WTC11 (cell line): ENCODE measurements around the gene UBXN10. TPM values are rescaled to one million over a fixed set of nuclear protein-coding genes. Genes with fewer than 3 reads are reported as not detected.

ENCODE experiments used
- ATAC-seq: fragments of 200-7000 bp; cut with Tn5 transposase; 2 replicates; pipeline ENCODE4 v1.10.0; 2021; ENCODE audit warnings: mild to moderate bottlenecking, moderate library complexity
- CTCF ChIA-PET: fragments of 300-600 bp; sonication (Branson Sonifier 250); formaldehyde crosslinking; loops from one replicate; lab custom pipeline; 2021; ENCODE audit warnings: antibody characterized with exemption; lab: Charles Lee
- POLR2A ChIA-PET: fragments of 350-600 bp; sonication (Branson Sonifier 250); formaldehyde crosslinking; loops from one replicate; lab custom pipeline; 2021; ENCODE audit warnings: antibody characterized with exemption; lab: Charles Lee
- DNase-seq: peaks from one replicate; pipeline ENCODE4 v3.0.0; 2021; ENCODE audit warnings: low spot score
- H3K27ac Mint-ChIP-seq: 2 replicates; pipeline ENCODE4 v1.8.0; 2021; ENCODE audit warnings: mixed read lengths
- H3K27me3 Mint-ChIP-seq: 2 replicates; pipeline ENCODE4 v1.8.0; 2021; ENCODE audit warnings: low read depth, mild to moderate bottlenecking, moderate library complexity, mixed read lengths
- H3K36me3 Mint-ChIP-seq: 2 replicates; pipeline ENCODE4 v1.8.0; 2021; ENCODE audit warnings: mixed read lengths
- H3K4me1 Mint-ChIP-seq: 2 replicates; pipeline ENCODE4 v1.8.0; 2022; ENCODE audit warnings: mixed read lengths
- H3K4me3 Mint-ChIP-seq: 2 replicates; pipeline ENCODE4 v1.8.0; 2021; ENCODE audit warnings: mild to moderate bottlenecking, moderate library complexity, mixed read lengths
- H3K9me3 Mint-ChIP-seq: 2 replicates; pipeline ENCODE4 v1.8.0; 2021; ENCODE audit warnings: mixed read lengths
- AR ChIP-seq: fragments of 250-450 bp; sonication (Bioruptor Pico); IDR thresholded peaks from 2 replicates; pipeline ENCODE4 v1.9.0; 2021; ENCODE audit warnings: mild to moderate bottlenecking
- ATF2 ChIP-seq: sonication (generic); formaldehyde crosslinking; IDR thresholded peaks from 2 replicates; pipeline ENCODE4 v1.8.1; 2022; ENCODE audit warnings: low read depth, missing genetic modification reagents, borderline replicate concordance
- ATF3 ChIP-seq: sonication (generic); formaldehyde crosslinking; conservative IDR thresholded peaks from 2 replicates; pipeline ENCODE4 v1.8.1; 2022; ENCODE audit warnings: mild to moderate bottlenecking, missing genetic modification reagents
- CREM ChIP-seq: sonication (generic); formaldehyde crosslinking; IDR thresholded peaks from 2 replicates; pipeline ENCODE4 v1.8.1; 2022; ENCODE audit warnings: mild to moderate bottlenecking, missing genetic modification reagents, moderate library complexity
- E2F5 ChIP-seq: sonication (generic); formaldehyde crosslinking; IDR thresholded peaks from 2 replicates; pipeline ENCODE4 v1.8.1; 2022; ENCODE audit warnings: mild to moderate bottlenecking, moderate library complexity, missing genetic modification reagents
- ELF4 ChIP-seq: sonication (generic); formaldehyde crosslinking; IDR thresholded peaks from 2 replicates; pipeline ENCODE4 v1.8.1; 2022; ENCODE audit warnings: low read depth, mild to moderate bottlenecking, moderate library complexity, missing genetic modification reagents
- EMX1 ChIP-seq: fragments of 250-450 bp; sonication (Bioruptor Pico); IDR thresholded peaks from 2 replicates; pipeline ENCODE4 v1.8.0; 2021; ENCODE audit warnings: mild to moderate bottlenecking
- ESRRA ChIP-seq: sonication (generic); formaldehyde crosslinking; IDR thresholded peaks from 2 replicates; pipeline ENCODE4 v1.8.1; 2022; ENCODE audit warnings: mild to moderate bottlenecking, missing genetic modification reagents, borderline replicate concordance
- ETV6 ChIP-seq: sonication (generic); formaldehyde crosslinking; IDR thresholded peaks from 2 replicates; pipeline ENCODE4 v1.8.1; 2022; ENCODE audit warnings: mild to moderate bottlenecking, missing genetic modification reagents
- GABPB1 ChIP-seq: sonication (generic); formaldehyde crosslinking; IDR thresholded peaks from 2 replicates; pipeline ENCODE4 v1.8.1; 2023; ENCODE audit warnings: mild to moderate bottlenecking, missing genetic modification reagents
- JAZF1 ChIP-seq: fragments of 250-450 bp; sonication (Bioruptor Pico); IDR thresholded peaks from 2 replicates; pipeline ENCODE4 v1.9.0; 2021; ENCODE audit warnings: moderate library complexity, mild to moderate bottlenecking, inconsistent platforms
- JUN ChIP-seq: sonication (generic); formaldehyde crosslinking; IDR thresholded peaks from 2 replicates; pipeline ENCODE4 v1.8.0; 2023; ENCODE audit warnings: mild to moderate bottlenecking, missing genetic modification reagents
- NR3C1 ChIP-seq: sonication (generic); formaldehyde crosslinking; conservative IDR thresholded peaks from 2 replicates; pipeline ENCODE4 v1.8.1; 2023; ENCODE audit warnings: low read depth, mild to moderate bottlenecking, missing genetic modification reagents
- PREB ChIP-seq: sonication (generic); formaldehyde crosslinking; IDR thresholded peaks from 2 replicates; pipeline ENCODE4 v1.8.1; 2022; ENCODE audit warnings: mild to moderate bottlenecking, missing genetic modification reagents, moderate library complexity, borderline replicate concordance
- RELA ChIP-seq: sonication (generic); formaldehyde crosslinking; IDR thresholded peaks from 2 replicates; pipeline ENCODE4 v1.8.1; 2022; ENCODE audit warnings: missing genetic modification reagents, mild to moderate bottlenecking, borderline replicate concordance
- RORB ChIP-seq: fragments of 250-450 bp; sonication (Bioruptor Pico); IDR thresholded peaks from 2 replicates; pipeline ENCODE4 v1.9.0; 2021; ENCODE audit warnings: mild to moderate bottlenecking
- SMAD3 ChIP-seq: sonication (generic); formaldehyde crosslinking; IDR thresholded peaks from 2 replicates; pipeline ENCODE4 v1.8.0; 2022; ENCODE audit warnings: missing genetic modification reagents, mild to moderate bottlenecking, borderline replicate concordance
- SOX15 ChIP-seq: fragments of 250-450 bp; sonication (Bioruptor Pico); IDR thresholded peaks from 2 replicates; pipeline ENCODE4 v1.9.0; 2021; ENCODE audit warnings: mild to moderate bottlenecking
- USF1 ChIP-seq: sonication (generic); formaldehyde crosslinking; IDR thresholded peaks from 2 replicates; pipeline ENCODE4 v1.8.0; 2022; ENCODE audit warnings: mild to moderate bottlenecking, missing genetic modification reagents
- ZNF138 ChIP-seq: sonication (generic); formaldehyde crosslinking; conservative IDR thresholded peaks from 2 replicates; pipeline ENCODE4 v1.8.1; 2022; ENCODE audit warnings: mild to moderate bottlenecking, moderate library complexity, missing genetic modification reagents
- ZNF263 ChIP-seq: sonication (generic); formaldehyde crosslinking; IDR thresholded peaks from 2 replicates; pipeline ENCODE4 v1.8.1; 2022; ENCODE audit warnings: low read depth, mild to moderate bottlenecking, moderate library complexity, missing genetic modification reagents
- ZNF512 ChIP-seq: sonication (generic); formaldehyde crosslinking; IDR thresholded peaks from 2 replicates; pipeline ENCODE4 v1.8.1; 2022; ENCODE audit warnings: missing genetic modification reagents, borderline replicate concordance
- ZSCAN18 ChIP-seq: fragments of 250-450 bp; sonication (Bioruptor Pico); IDR thresholded peaks from 2 replicates; pipeline ENCODE4 v2.1.2; 2022; ENCODE audit warnings: mild to moderate bottlenecking, moderate library complexity
- total RNA-seq: library from RNA; stranded (reverse); gene quantifications from 3 replicates; pipeline ENCODE4 v1.2.3, GENCODE V29; 2021

UBXN10 gene
- total RNA-seq, 1 experiment from 2014 or later, result 0.52 TPM

- ChIA-PET POLR2A (no interaction called here), CTCF (interaction anchor here (0.6 to 1.5 kb wide), 3 partner anchors 15 to 806 kb away, joined by 3 to 15 read pairs (median 4); no protein-coding TSS in a partner anchor)
- H3K4me3 Mint-ChIP-seq, result no peak overlapping the region
- no peak for ATAC-seq
- H3K4me1 Mint-ChIP-seq, result peaks cover 28% of the 10 kb centered on the region
- no peaks in the 10 kb centered on the region for H3K9me3 Mint-ChIP-seq
- no peak overlapping the region for H3K27ac Mint-ChIP-seq
- peaks cover 11% of the 10 kb centered on the region for H3K27me3 Mint-ChIP-seq
- DNase-seq, result no peak
- TF ChIP-seq ATF2 (CRISPR knock-in tag) (no peak), ZNF512 (CRISPR knock-in tag) (no peak), RELA (no peak), CREM (CRISPR knock-in tag) (no peak), ELF4 (CRISPR knock-in tag) (no peak), ZNF263 (CRISPR knock-in tag) (no peak), ZNF138 (CRISPR knock-in tag) (no peak), EMX1 (CRISPR knock-in tag) (no peak), ESRRA (CRISPR knock-in tag) (no peak), AR (no peak), USF1 (CRISPR knock-in tag) (no peak), PREB (no peak), ATF3 (no peak), SOX15 (CRISPR knock-in tag) (no peak), JAZF1 (no peak)
- H3K36me3 Mint-ChIP-seq, result no peaks in the 10 kb centered on the region
These were observed 11.5 kb downstream of the UBXN10 start for GRCh38 chr1:20197329-20197791.

- Mint-ChIP-seq H3K36me3 (no peaks in the 10 kb centered on the region), H3K4me3 (no peak overlapping the region), H3K9me3 (no peaks in the 10 kb centered on the region), H3K4me1 (peaks cover 28% of the 10 kb centered on the region), H3K27me3 (peaks cover 3% of the 10 kb centered on the region; the same call in 1 of the 2 replicates), H3K27ac (no peak overlapping the region)
- DNase-seq, result no peak
- POLR2A ChIA-PET, result no interaction called here
- ATAC-seq, result no peak
- CTCF ChIA-PET, result no interaction called here
- TF ChIP-seq ATF3, result no peak
- TF ChIP-seq ETV6 (CRISPR knock-in tag), result no peak
- no peak for TF ChIP-seq ATF2 (CRISPR knock-in tag)
- TF ChIP-seq E2F5, result no peak
- no peak for TF ChIP-seq SMAD3 (CRISPR knock-in tag)
- TF ChIP-seq JUN (CRISPR knock-in tag), result no peak
- no peak for TF ChIP-seq RORB (CRISPR knock-in tag)
- TF ChIP-seq NR3C1 (CRISPR knock-in tag), result no peak
- no peak for TF ChIP-seq GABPB1 (CRISPR knock-in tag)
- TF ChIP-seq ZSCAN18 (CRISPR knock-in tag), result no peak
These were observed 12.4 kb downstream of the UBXN10 start for GRCh38 chr1:20198296-20198695.
